ENCODE measurements around the gene DNAJB14. TPM values are rescaled to one million over a fixed set of nuclear protein-coding genes. Genes with fewer than 3 reads are reported as not detected.

The DNAJB14 gene
- total RNA-seq, 2 experiments from 2014 or later: 47.1 to 53.1 TPM

- DNase-seq: peak; percentile 63
- peaks cover 24% of the 10 kb centered on the region for H3K36me3 Mint-ChIP-seq (ENCODE audit: low read depth)
- CTCF ChIA-PET: interaction anchor here (0.6 to 3.1 kb wide), 10 partner anchors 9 to 890 kb away, joined by 3 to 15 read pairs (median 4); partner anchors contain the start of genes DAPP1, LAMTOR3 and METAP1
- POLR2A ChIA-PET: interaction anchor here (0.6 kb wide), 1 partner anchor 62 kb away, joined by 4 read pairs; no protein-coding TSS in a partner anchor
- no peak overlapping the region for H3K4me3 Mint-ChIP-seq
- peaks cover 10% of the 10 kb centered on the region for H3K4me1 Mint-ChIP-seq
- no peaks in the 10 kb centered on the region for H3K9me3 Mint-ChIP-seq
- H3K27me3 Mint-ChIP-seq: no peaks in the 10 kb centered on the region
- no peak overlapping the region for H3K27ac Mint-ChIP-seq
These were observed 61.3 kb downstream of the DNAJB14 start for GRCh38 chr4:99885063-99885664.

GRCh38 chr4:99879458-99879857 is 67.0 kb downstream of the DNAJB14 start:
- H3K4me3 Mint-ChIP-seq: no peak overlapping the region
- CTCF ChIA-PET: interaction anchor here (1.1 to 1.6 kb wide), 3 partner anchors 15 to 70 kb away, joined by 3 to 4 read pairs (median 4); no protein-coding TSS in a partner anchor
- no peak for DNase-seq
- no peaks in the 10 kb centered on the region for H3K4me1 Mint-ChIP-seq
- H3K27me3 Mint-ChIP-seq: no peaks in the 10 kb centered on the region
- no peaks in the 10 kb centered on the region for H3K9me3 Mint-ChIP-seq
- POLR2A ChIA-PET: no interaction called here
- H3K27ac Mint-ChIP-seq: no peak overlapping the region
- peaks cover 34% of the 10 kb centered on the region for H3K36me3 Mint-ChIP-seq (ENCODE audit: low read depth)

GRCh38 chr4:99878604-99879003 is 67.8 kb downstream of the DNAJB14 start:
- no peaks in the 10 kb centered on the region for H3K4me1 Mint-ChIP-seq
- peaks cover 34% of the 10 kb centered on the region for H3K36me3 Mint-ChIP-seq (ENCODE audit: low read depth)
- DNase-seq: no peak
- ChIA-PET POLR2A (no interaction called here), CTCF (interaction anchor here (1.6 kb wide), 1 partner anchor 16 kb away, joined by 4 read pairs; no protein-coding TSS in a partner anchor)
- no peaks in the 10 kb centered on the region for H3K27me3 Mint-ChIP-seq
- H3K27ac Mint-ChIP-seq: no peak overlapping the region
- no peak overlapping the region for H3K4me3 Mint-ChIP-seq
- no peaks in the 10 kb centered on the region for H3K9me3 Mint-ChIP-seq

- DNase-seq: no peak
- Mint-ChIP-seq H3K27me3 (no peaks in the 10 kb centered on the region), H3K4me3 (no peak overlapping the region), H3K36me3 (ENCODE audit: low read depth) (peaks cover 38% of the 10 kb centered on the region), H3K4me1 (no peaks in the 10 kb centered on the region), H3K27ac (no peak overlapping the region), H3K9me3 (no peaks in the 10 kb centered on the region)
- POLR2A ChIA-PET: no interaction called here
- CTCF ChIA-PET: no interaction called here
These were observed 69.5 kb downstream of the DNAJB14 start for GRCh38 chr4:99876946-99877345.

GRCh38 chr4:99875071-99875470 is 71.3 kb downstream of the DNAJB14 start:
- Mint-ChIP-seq H3K36me3 (ENCODE audit: low read depth) (peaks cover 32% of the 10 kb centered on the region), H3K4me1 (no peaks in the 10 kb centered on the region), H3K9me3 (no peaks in the 10 kb centered on the region), H3K27me3 (no peaks in the 10 kb centered on the region), H3K4me3 (no peak overlapping the region), H3K27ac (no peak overlapping the region)
- POLR2A ChIA-PET: interaction anchor here (0.6 kb wide), 2 partner anchors 13 to 402 kb away, joined by 3 to 8 read pairs; no protein-coding TSS in a partner anchor
- no peak for DNase-seq
- CTCF ChIA-PET: interaction anchor here (0.8 to 1.2 kb wide), 3 partner anchors 14 to 41 kb away, joined by 3 to 4 read pairs (median 3); no protein-coding TSS in a partner anchor

GRCh38 chr4:99872570-99872969 is 73.8 kb downstream of the DNAJB14 start:
- ChIA-PET POLR2A (no interaction called here), CTCF (no interaction called here)
- H3K27ac Mint-ChIP-seq: no peak overlapping the region
- peaks cover 38% of the 10 kb centered on the region for H3K36me3 Mint-ChIP-seq (ENCODE audit: low read depth)
- H3K4me1 Mint-ChIP-seq: peaks cover 2% of the 10 kb centered on the region
- H3K4me3 Mint-ChIP-seq: no peak overlapping the region
- H3K27me3 Mint-ChIP-seq: no peaks in the 10 kb centered on the region
- H3K9me3 Mint-ChIP-seq: no peaks in the 10 kb centered on the region
- DNase-seq: no peak

- Mint-ChIP-seq H3K27ac (no peak overlapping the region), H3K4me1 (peaks cover 6% of the 10 kb centered on the region), H3K27me3 (no peaks in the 10 kb centered on the region), H3K9me3 (no peaks in the 10 kb centered on the region), H3K4me3 (no peak overlapping the region), H3K36me3 (ENCODE audit: low read depth) (peaks cover 52% of the 10 kb centered on the region)
- ChIA-PET POLR2A (no interaction called here), CTCF (interaction anchor here (1.0 to 1.2 kb wide), 2 partner anchors 20 to 60 kb away, joined by 3 read pairs; no protein-coding TSS in a partner anchor)
- DNase-seq: no peak
These were observed 78.3 kb downstream of the DNAJB14 start for GRCh38 chr4:99868126-99868596.

GRCh38 chr4:99863804-99864203 is 82.6 kb downstream of the DNAJB14 start:
- no peak overlapping the region for H3K4me3 Mint-ChIP-seq
- no peaks in the 10 kb centered on the region for H3K27me3 Mint-ChIP-seq
- no peak overlapping the region for H3K27ac Mint-ChIP-seq
- POLR2A ChIA-PET: no interaction called here
- peaks cover 30% of the 10 kb centered on the region for H3K4me1 Mint-ChIP-seq
- DNase-seq: no peak
- H3K36me3 Mint-ChIP-seq (ENCODE audit: low read depth): peaks cover 64% of the 10 kb centered on the region
- no peaks in the 10 kb centered on the region for H3K9me3 Mint-ChIP-seq
- CTCF ChIA-PET: interaction anchor here (1.6 to 2.2 kb wide), 2 partner anchors 17 to 44 kb away, joined by 4 to 9 read pairs; no protein-coding TSS in a partner anchor

- Mint-ChIP-seq H3K27me3 (no peaks in the 10 kb centered on the region), H3K36me3 (ENCODE audit: low read depth) (peaks cover 72% of the 10 kb centered on the region), H3K4me3 (no peak overlapping the region), H3K9me3 (no peaks in the 10 kb centered on the region), H3K27ac (peak overlapping the region; percentile 47), H3K4me1 (peaks cover 41% of the 10 kb centered on the region)
- DNase-seq: no peak
- CTCF ChIA-PET: interaction anchor here (0.9 to 1.4 kb wide), 3 partner anchors 14 to 53 kb away, joined by 3 read pairs; partner anchors contain the start of gene DAPP1
- POLR2A ChIA-PET: interaction anchor here (0.6 kb wide), 1 partner anchor 13 kb away, joined by 8 read pairs; no protein-coding TSS in a partner anchor
These were observed 85.1 kb downstream of the DNAJB14 start for GRCh38 chr4:99861120-99861905.

- no peak overlapping the region for H3K4me3 Mint-ChIP-seq
- no peaks in the 10 kb centered on the region for H3K27me3 Mint-ChIP-seq
- peaks cover 48% of the 10 kb centered on the region for H3K4me1 Mint-ChIP-seq
- POLR2A ChIA-PET: no interaction called here
- no peak for DNase-seq
- peaks cover 73% of the 10 kb centered on the region for H3K36me3 Mint-ChIP-seq (ENCODE audit: low read depth)
- no peaks in the 10 kb centered on the region for H3K9me3 Mint-ChIP-seq
- no peak overlapping the region for H3K27ac Mint-ChIP-seq
- CTCF ChIA-PET: interaction anchor here (0.9 to 1.4 kb wide), 3 partner anchors 14 to 52 kb away, joined by 3 read pairs; partner anchors contain the start of gene DAPP1
These were observed 85.9 kb downstream of the DNAJB14 start for GRCh38 chr4:99860521-99860920.

- H3K27ac Mint-ChIP-seq: peak overlapping the region; percentile 65
- no peak for DNase-seq
- CTCF ChIA-PET: no interaction called here
- no peak overlapping the region for H3K4me3 Mint-ChIP-seq
- peaks cover 74% of the 10 kb centered on the region for H3K36me3 Mint-ChIP-seq (ENCODE audit: low read depth)
- H3K4me1 Mint-ChIP-seq: peaks cover 57% of the 10 kb centered on the region
- peaks cover 3% of the 10 kb centered on the region for H3K9me3 Mint-ChIP-seq
- POLR2A ChIA-PET: no interaction called here
- no peaks in the 10 kb centered on the region for H3K27me3 Mint-ChIP-seq
These were observed 86.8 kb downstream of the DNAJB14 start for GRCh38 chr4:99859618-99860017.

- Mint-ChIP-seq H3K9me3 (peaks cover 6% of the 10 kb centered on the region), H3K4me1 (peaks cover 72% of the 10 kb centered on the region), H3K27me3 (no peaks in the 10 kb centered on the region), H3K36me3 (ENCODE audit: low read depth) (peaks cover 75% of the 10 kb centered on the region), H3K27ac (peak overlapping the region; percentile 51), H3K4me3 (no peak overlapping the region)
- POLR2A ChIA-PET: interaction anchor here (0.9 kb wide), 1 partner anchor 9 kb away, joined by 3 read pairs; no protein-coding TSS in a partner anchor
- CTCF ChIA-PET: interaction anchor here (1.9 kb wide), 1 partner anchor 12 kb away, joined by 6 read pairs; no protein-coding TSS in a partner anchor
- no peak for DNase-seq
These were observed 89.1 kb downstream of the DNAJB14 start for GRCh38 chr4:99857307-99857706.
